Esophagus muscularis mucosa (tissue), 3 donors: ENCODE measurements around the gene SLC35C1.

ENCODE experiments used
- CTCF ChIP-seq, 3 experiments: fragments of 200-600 bp in 2 of 3; fragments of 450-650 bp in 1 of 3; sonication (generic) in 2 of 3; IDR thresholded peaks; one replicate each; pipeline ENCODE4 v1.5.1; 2017 to 2019; ENCODE audit warnings: antibody characterized with exemption in 3 of 3, mild to moderate bottlenecking in 2 of 3, moderate library complexity in 1 of 3
- POLR2AphosphoS5 ChIP-seq, 2 donors: sonication (generic); formaldehyde crosslinking; IDR thresholded peaks; one replicate each; pipeline ENCODE4 v1.6.1; 2017; ENCODE audit warnings: antibody characterized with exemption in 2 of 2

- TF ChIP-seq POLR2AphosphoS5 (IDR thresholded peaks at IDR 0.05) (no peak), CTCF (IDR thresholded peaks at IDR 0.05) (no peak)
Measured at GRCh38 chr11:45844822-45845578, 40.1 kb downstream of the SLC35C1 start.
